Activated T-helper 2 cell treated with anti-CD3 and anti-CD28 coated beads, Interferon-gamma antibody, Interleukin-2, Interleukin-4, amounts not matched to agents 10 μg/mL and 5 μg/mL and 100 μg/mL, durations not matched to agents 14 hours and 24 hours and 36 hours (primary cell): ENCODE data around the gene DDX39B. TPM values are rescaled to one million over a fixed set of nuclear protein-coding genes. Genes with fewer than 3 reads are reported as not detected.

Experiments used
- total RNA-seq: library from RNA; stranded (reverse); gene quantifications from 2 replicates; pipeline ENCODE4 v1.2.3, GENCODE V29; 2022

Gene DDX39B
- total RNA-seq, 1 donor from 2014 or later: 579 TPM

Other genes starting within 250 kb of the DDX39B start
- 3,580 and 3,693 TPM in 2 replicates for gene HLA-B, start 184.8 kb downstream of the DDX39B start, total RNA-seq
- 5.6 and 6.0 TPM in 2 replicates for gene MICA, start 138.4 kb downstream of the DDX39B start, total RNA-seq
- 30.6 and 31.5 TPM in 2 replicates for gene MICB, start 43.9 kb downstream of the DDX39B start, total RNA-seq
- gene MCCD1, start 13.0 kb downstream of the DDX39B start, total RNA-seq: not detected in 2 replicates
- 0.69 and 0.82 TPM in 2 replicates for gene ATP6V1G2, start 4.6 kb upstream of the DDX39B start, total RNA-seq
- 15.7 and 17.6 TPM in 2 replicates for gene NFKBIL1, start 5.6 kb upstream of the DDX39B start, total RNA-seq
- gene LTA, start 30.3 kb upstream of the DDX39B start, total RNA-seq: 293 and 308 TPM in 2 replicates
- gene TNF, start 33.6 kb upstream of the DDX39B start, total RNA-seq: 94.4 and 96.8 TPM in 2 replicates
- 16.3 and 16.6 TPM in 2 replicates for gene LTB, start 40.4 kb upstream of the DDX39B start, total RNA-seq
- 10.2 and 14.6 TPM in 2 replicates for gene LST1, start 44.3 kb upstream of the DDX39B start, total RNA-seq
- gene NCR3, start 51.0 kb upstream of the DDX39B start, total RNA-seq: 8.0 and 9.3 TPM in 2 replicates
- 71.8 and 78.2 TPM in 2 replicates for gene AIF1, start 73.2 kb upstream of the DDX39B start, total RNA-seq
- 298 and 304 TPM in 2 replicates for gene PRRC2A, start 78.7 kb upstream of the DDX39B start, total RNA-seq
- 330 and 335 TPM in 2 replicates for gene BAG6, start 110.7 kb upstream of the DDX39B start, total RNA-seq
- 2.3 and 2.4 TPM in 2 replicates for gene APOM, start 113.9 kb upstream of the DDX39B start, total RNA-seq
- gene C6orf47, start 118.8 kb upstream of the DDX39B start, total RNA-seq: 18.1 and 19.3 TPM in 2 replicates
- gene GPANK1, start 123.0 kb upstream of the DDX39B start, total RNA-seq: 31.5 and 34.7 TPM in 2 replicates
- 266 and 279 TPM in 2 replicates for gene CSNK2B, start 124.1 kb upstream of the DDX39B start, total RNA-seq
- gene LY6G5B, start 128.0 kb upstream of the DDX39B start, total RNA-seq: 31.0 and 32.1 TPM in 2 replicates
- 4.6 and 4.8 TPM in 2 replicates for gene LY6G5C, start 139.1 kb upstream of the DDX39B start, total RNA-seq
- gene ABHD16A, start 161.3 kb upstream of the DDX39B start, total RNA-seq: 51.4 and 52.7 TPM in 2 replicates
- gene LY6G6F, start 164.9 kb upstream of the DDX39B start, total RNA-seq: not detected in 2 replicates
- not detected in 2 replicates for gene LY6G6D, start 173.3 kb upstream of the DDX39B start, total RNA-seq
- not detected in 2 replicates for gene LY6G6C, start 179.7 kb upstream of the DDX39B start, total RNA-seq
- gene MPIG6B, start 181.4 kb upstream of the DDX39B start, total RNA-seq: not detected in 2 replicates
- 5.8 and 7.7 TPM in 2 replicates for gene DDAH2, start 187.3 kb upstream of the DDX39B start, total RNA-seq
- 412 and 423 TPM in 2 replicates for gene CLIC1, start 194.5 kb upstream of the DDX39B start, total RNA-seq
- gene MSH5, start 198.0 kb upstream of the DDX39B start, total RNA-seq: 82.8 and 93.3 TPM in 2 replicates
- 16.4 and 18.9 TPM in 2 replicates for gene SAPCD1, start 220.7 kb upstream of the DDX39B start, total RNA-seq
- gene VWA7, start 235.3 kb upstream of the DDX39B start, total RNA-seq: 5.6 and 5.9 TPM in 2 replicates